ENCODE measurements around the gene OBSL1. TPM values are rescaled to one million over a fixed set of nuclear protein-coding genes. Genes with fewer than 3 reads are reported as not detected.

OBSL1 gene
- total RNA-seq, 2 donors from 2014 or later, result 150 to 157 TPM

GRCh38 chr2:219595256-219595655 is 23.9 kb upstream of the OBSL1 start:
- H3K27ac ChIP-seq, result peak overlapping the region; percentile 89 to 98
- H3K27me3 ChIP-seq, result no peaks in the 10 kb centered on the region
- no peaks in the 10 kb centered on the region for H3K36me3 ChIP-seq
- H3K9me3 ChIP-seq, result no peaks in the 10 kb centered on the region
- no peak for TF ChIP-seq CTCF (IDR thresholded peaks at IDR 0.05)
- no peak overlapping the region for H3K4me3 ChIP-seq
- DNase-seq (ENCODE audit: low spot score), result no peak
- H3K4me1 ChIP-seq, result peaks cover 0 to 23% of the 10 kb centered on the region in 2 donors

GRCh38 chr2:219593154-219593553 is 21.8 kb upstream of the OBSL1 start:
- Histone ChIP-seq H3K36me3 (no peaks in the 10 kb centered on the region), H3K27ac (peak overlapping the region in 1 of 2 donors; percentile 7), H3K27me3 (no peaks in the 10 kb centered on the region), H3K4me3 (no peak overlapping the region), H3K4me1 (peaks cover 0 to 13% of the 10 kb centered on the region in 2 donors), H3K9me3 (no peaks in the 10 kb centered on the region)
- TF ChIP-seq CTCF (IDR thresholded peaks at IDR 0.05), result no peak
- DNase-seq (ENCODE audit: low spot score), result no peak

DNA sequence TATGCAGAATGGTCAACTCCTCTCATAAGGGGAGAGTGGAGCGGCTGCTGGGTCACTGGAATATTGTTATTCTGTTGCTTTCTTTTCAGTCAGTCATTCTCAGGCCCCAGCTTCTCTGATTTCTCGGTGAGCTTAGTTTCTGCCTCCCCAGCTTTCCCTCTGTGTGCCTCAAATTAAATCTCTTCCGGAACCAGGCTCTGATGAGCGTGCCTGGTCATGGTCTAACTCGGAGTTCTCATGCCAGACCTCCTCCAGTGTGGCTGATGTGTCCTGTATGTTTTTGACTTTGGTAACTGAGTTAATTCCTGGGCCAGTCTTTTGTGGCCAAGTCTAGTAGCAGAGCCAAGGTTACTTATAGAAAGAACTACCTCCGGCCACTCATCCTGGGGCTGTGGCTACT is 21.4 kb upstream of the OBSL1 start:
- Histone ChIP-seq H3K27ac (peak overlapping the region in 1 of 2 donors; percentile 7), H3K9me3 (no peaks in the 10 kb centered on the region), H3K27me3 (no peaks in the 10 kb centered on the region), H3K4me1 (peaks cover 0 to 13% of the 10 kb centered on the region in 2 donors), H3K36me3 (no peaks in the 10 kb centered on the region), H3K4me3 (no peak overlapping the region)
- TF ChIP-seq CTCF (IDR thresholded peaks at IDR 0.05), result no peak
- no peak for DNase-seq (ENCODE audit: low spot score)

DNA sequence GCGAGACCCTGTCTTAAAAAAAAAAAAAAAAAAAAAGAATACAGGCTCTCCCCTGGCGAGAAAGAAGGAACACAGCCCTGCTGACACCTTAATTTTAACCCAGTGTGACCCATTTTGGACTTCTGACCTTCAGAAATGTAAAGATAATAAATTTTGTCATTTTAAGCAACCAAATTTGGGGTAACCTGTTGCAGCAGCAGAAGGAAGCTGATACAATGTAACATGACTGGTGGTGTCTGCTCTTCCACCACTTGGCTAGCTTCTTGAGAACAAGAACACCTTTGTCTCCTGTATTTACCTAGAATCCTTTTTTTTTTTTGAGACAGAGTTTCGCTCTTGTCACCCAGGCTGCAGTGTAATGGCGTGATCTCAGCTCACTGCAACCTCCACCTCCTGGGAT is 19.8 kb upstream of the OBSL1 start:
- no peaks in the 10 kb centered on the region for H3K36me3 ChIP-seq
- no peak overlapping the region for H3K4me3 ChIP-seq
- no peak overlapping the region for H3K27ac ChIP-seq
- H3K9me3 ChIP-seq, result no peaks in the 10 kb centered on the region
- no peak for TF ChIP-seq CTCF (IDR thresholded peaks at IDR 0.05)
- no peaks in the 10 kb centered on the region for H3K27me3 ChIP-seq
- H3K4me1 ChIP-seq, result peaks cover 0 to 2% of the 10 kb centered on the region in 2 donors
- DNase-seq (ENCODE audit: low spot score), result no peak

GRCh38 chr2:219581346-219581745 is 10.0 kb upstream of the OBSL1 start:
- no peak overlapping the region for H3K4me3 ChIP-seq
- no peaks in the 10 kb centered on the region for H3K4me1 ChIP-seq
- no peak for TF ChIP-seq CTCF (IDR thresholded peaks at IDR 0.05)
- no peaks in the 10 kb centered on the region for H3K36me3 ChIP-seq
- no peaks in the 10 kb centered on the region for H3K27me3 ChIP-seq
- no peaks in the 10 kb centered on the region for H3K9me3 ChIP-seq
- no peak for DNase-seq (ENCODE audit: low spot score)
- H3K27ac ChIP-seq, result no peak overlapping the region
